HL-60 (cell line): Measurements from ENCODE around the gene ATP8B4.

Experiments used
- DNase-seq, 2 experiments: peaks; one replicate each; pipeline ENCODE4 v3.0.0-alpha.2; 2010 to 2020; ENCODE audit warnings: low read depth in 1 of 2, low spot score in 1 of 2
- H3K27ac ChIP-seq: fragments of 250-450 bp; sonication (Bioruptor Pico); replicated peaks from 2 replicates; pipeline ENCODE4 v1.5.1; 2020; ENCODE audit warnings: mild to moderate bottlenecking, moderate library complexity
- H3K27me3 ChIP-seq: fragments of 250-450 bp; sonication (Bioruptor Pico); 2 replicates; pipeline ENCODE4 v1.5.1; 2021; ENCODE audit warnings: mild to moderate bottlenecking, moderate library complexity; ENCODE audit not compliant: insufficient read depth, poor library complexity, severe bottlenecking
- H3K4me3 ChIP-seq: replicated peaks from 2 replicates; pipeline ENCODE4 v1.5.1; 2011; ENCODE audit warnings: mild to moderate bottlenecking, control low read depth, low read length; ENCODE audit not compliant: insufficient read depth
- GABPA ChIP-seq: IDR thresholded peaks from 2 replicates; pipeline ENCODE4 v1.6.1; 2012; ENCODE audit warnings: low read depth
- POLR2AphosphoS5 ChIP-seq: IDR thresholded peaks from 2 replicates; pipeline ENCODE4 v1.6.1; 2012; ENCODE audit warnings: low read depth
- SPI1 ChIP-seq: IDR thresholded peaks from 2 replicates; pipeline ENCODE4 v1.6.1; 2012; ENCODE audit warnings: low read depth, mild to moderate bottlenecking, borderline replicate concordance
- TF ChIP-seq, protein P1 (sequence below): IDR thresholded peaks from 2 replicates; pipeline ENCODE4 v1.6.1; 2012; ENCODE audit warnings: low read depth; ENCODE audit not compliant: insufficient replicate concordance
- TF ChIP-seq, protein P2 (sequence below): IDR thresholded peaks from one replicate; pipeline ENCODE4 v1.5.1; 2011; ENCODE audit warnings: low read length, control low read depth, inconsistent platforms; ENCODE audit not compliant: insufficient read depth

ATP8B4 gene

DNA sequence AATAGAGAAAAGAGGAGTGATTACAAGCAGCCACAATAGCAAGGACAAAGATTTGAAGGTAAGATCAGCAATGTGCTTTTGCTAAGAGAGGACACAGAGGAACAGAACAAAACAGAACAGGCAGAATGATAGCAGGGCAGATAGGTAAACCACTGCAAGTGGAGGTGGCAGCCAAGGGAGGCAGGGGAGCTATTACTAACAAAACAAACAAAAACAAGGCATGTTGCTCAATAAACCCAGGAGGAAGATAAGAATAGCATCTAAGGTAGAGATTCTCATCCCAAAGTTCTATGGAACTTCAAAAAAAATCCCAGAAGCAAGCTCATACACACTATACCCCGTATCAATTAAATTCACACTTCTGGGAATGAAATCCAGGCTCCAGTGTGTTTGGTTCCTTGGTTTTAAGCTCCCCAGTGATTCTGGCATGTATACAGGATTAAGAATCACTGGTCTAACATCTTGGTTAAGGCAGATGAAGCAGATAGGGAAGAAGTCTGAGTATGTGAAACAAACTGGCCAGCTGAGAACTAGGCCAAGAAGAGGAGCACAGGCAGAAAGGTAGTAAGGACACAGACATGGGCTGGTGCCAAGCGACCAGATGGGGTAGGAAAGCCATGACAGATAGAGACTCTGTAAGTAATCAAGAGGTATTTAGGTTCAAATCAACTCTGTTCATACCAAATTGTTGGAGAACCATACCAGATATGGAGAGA, 309.0 kb downstream of the ATP8B4 start:
- TF ChIP-seq SPI1 (no peak), POLR2AphosphoS5 (no peak), GABPA (no peak)
- TF ChIP-seq, protein P1, sequence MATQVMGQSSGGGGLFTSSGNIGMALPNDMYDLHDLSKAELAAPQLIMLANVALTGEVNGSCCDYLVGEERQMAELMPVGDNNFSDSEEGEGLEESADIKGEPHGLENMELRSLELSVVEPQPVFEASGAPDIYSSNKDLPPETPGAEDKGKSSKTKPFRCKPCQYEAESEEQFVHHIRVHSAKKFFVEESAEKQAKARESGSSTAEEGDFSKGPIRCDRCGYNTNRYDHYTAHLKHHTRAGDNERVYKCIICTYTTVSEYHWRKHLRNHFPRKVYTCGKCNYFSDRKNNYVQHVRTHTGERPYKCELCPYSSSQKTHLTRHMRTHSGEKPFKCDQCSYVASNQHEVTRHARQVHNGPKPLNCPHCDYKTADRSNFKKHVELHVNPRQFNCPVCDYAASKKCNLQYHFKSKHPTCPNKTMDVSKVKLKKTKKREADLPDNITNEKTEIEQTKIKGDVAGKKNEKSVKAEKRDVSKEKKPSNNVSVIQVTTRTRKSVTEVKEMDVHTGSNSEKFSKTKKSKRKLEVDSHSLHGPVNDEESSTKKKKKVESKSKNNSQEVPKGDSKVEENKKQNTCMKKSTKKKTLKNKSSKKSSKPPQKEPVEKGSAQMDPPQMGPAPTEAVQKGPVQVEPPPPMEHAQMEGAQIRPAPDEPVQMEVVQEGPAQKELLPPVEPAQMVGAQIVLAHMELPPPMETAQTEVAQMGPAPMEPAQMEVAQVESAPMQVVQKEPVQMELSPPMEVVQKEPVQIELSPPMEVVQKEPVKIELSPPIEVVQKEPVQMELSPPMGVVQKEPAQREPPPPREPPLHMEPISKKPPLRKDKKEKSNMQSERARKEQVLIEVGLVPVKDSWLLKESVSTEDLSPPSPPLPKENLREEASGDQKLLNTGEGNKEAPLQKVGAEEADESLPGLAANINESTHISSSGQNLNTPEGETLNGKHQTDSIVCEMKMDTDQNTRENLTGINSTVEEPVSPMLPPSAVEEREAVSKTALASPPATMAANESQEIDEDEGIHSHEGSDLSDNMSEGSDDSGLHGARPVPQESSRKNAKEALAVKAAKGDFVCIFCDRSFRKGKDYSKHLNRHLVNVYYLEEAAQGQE = no peak
- TF ChIP-seq, protein P2, sequence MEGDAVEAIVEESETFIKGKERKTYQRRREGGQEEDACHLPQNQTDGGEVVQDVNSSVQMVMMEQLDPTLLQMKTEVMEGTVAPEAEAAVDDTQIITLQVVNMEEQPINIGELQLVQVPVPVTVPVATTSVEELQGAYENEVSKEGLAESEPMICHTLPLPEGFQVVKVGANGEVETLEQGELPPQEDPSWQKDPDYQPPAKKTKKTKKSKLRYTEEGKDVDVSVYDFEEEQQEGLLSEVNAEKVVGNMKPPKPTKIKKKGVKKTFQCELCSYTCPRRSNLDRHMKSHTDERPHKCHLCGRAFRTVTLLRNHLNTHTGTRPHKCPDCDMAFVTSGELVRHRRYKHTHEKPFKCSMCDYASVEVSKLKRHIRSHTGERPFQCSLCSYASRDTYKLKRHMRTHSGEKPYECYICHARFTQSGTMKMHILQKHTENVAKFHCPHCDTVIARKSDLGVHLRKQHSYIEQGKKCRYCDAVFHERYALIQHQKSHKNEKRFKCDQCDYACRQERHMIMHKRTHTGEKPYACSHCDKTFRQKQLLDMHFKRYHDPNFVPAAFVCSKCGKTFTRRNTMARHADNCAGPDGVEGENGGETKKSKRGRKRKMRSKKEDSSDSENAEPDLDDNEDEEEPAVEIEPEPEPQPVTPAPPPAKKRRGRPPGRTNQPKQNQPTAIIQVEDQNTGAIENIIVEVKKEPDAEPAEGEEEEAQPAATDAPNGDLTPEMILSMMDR = no peak
- no peak overlapping the region for H3K4me3 ChIP-seq
- DNase-seq = no peak
- no peaks in the 10 kb centered on the region for H3K27me3 ChIP-seq
- H3K27ac ChIP-seq = no peak overlapping the region

DNA sequence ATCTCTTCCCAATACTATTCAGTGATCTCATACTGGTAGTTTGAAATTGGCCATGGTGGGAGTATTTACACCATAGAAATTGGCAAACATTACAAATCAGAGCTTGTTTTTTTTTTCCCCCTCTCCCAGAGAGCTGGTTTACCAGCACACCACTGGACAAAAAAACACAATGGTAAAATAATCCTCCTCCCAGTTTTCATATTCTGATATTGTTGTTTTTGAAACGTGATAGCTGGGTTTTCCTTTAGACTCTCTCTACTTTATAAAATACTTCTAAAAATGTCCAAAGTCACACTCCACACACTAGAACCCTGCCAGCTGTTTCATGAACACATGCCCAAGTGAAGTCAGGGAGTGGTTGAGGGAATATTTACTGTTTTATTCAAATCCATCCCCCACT, 310.7 kb downstream of the ATP8B4 start:
- no peak overlapping the region for H3K27ac ChIP-seq
- TF ChIP-seq, protein P1 = no peak
- TF ChIP-seq GABPA = no peak
- no peak for TF ChIP-seq SPI1
- TF ChIP-seq, protein P2 = no peak
- no peak for TF ChIP-seq POLR2AphosphoS5
- no peak overlapping the region for H3K4me3 ChIP-seq
- DNase-seq = no peak
- no peaks in the 10 kb centered on the region for H3K27me3 ChIP-seq
